WERI-Rb-1 (cell line): ENCODE results near the gene WDFY3.

ENCODE experiments used
- DNase-seq: peaks from one replicate; pipeline ENCODE4 v3.0.0-alpha.2; 2020
- H3K27ac ChIP-seq: fragments of 250-450 bp; sonication (Bioruptor Pico); 2 replicates; pipeline ENCODE4 v1.5.1; 2020; ENCODE audit warnings: mild to moderate bottlenecking, moderate library complexity
- H3K27me3 ChIP-seq: fragments of 250-450 bp; sonication (Bioruptor Pico); 2 replicates; pipeline ENCODE4 v1.5.1; 2021; ENCODE audit warnings: mild to moderate bottlenecking, low read depth, moderate library complexity; ENCODE audit not compliant: insufficient read depth, severe bottlenecking
- H3K36me3 ChIP-seq: fragments of 250-450 bp; sonication (Bioruptor Pico); 2 replicates; pipeline ENCODE4 v1.5.1; 2020; ENCODE audit warnings: mild to moderate bottlenecking, moderate library complexity
- H3K4me3 ChIP-seq: 2 replicates; pipeline ENCODE4 v1.5.1; 2011; ENCODE audit warnings: low read depth, mild to moderate bottlenecking, control low read depth, low read length
- H3K9me3 ChIP-seq: fragments of 250-450 bp; sonication (Bioruptor Pico); 2 replicates; pipeline ENCODE4 v1.5.1; 2021; ENCODE audit warnings: mild to moderate bottlenecking, moderate library complexity; ENCODE audit not compliant: severe bottlenecking
- TF ChIP-seq, protein P1 (sequence below): IDR thresholded peaks from 2 replicates; pipeline ENCODE4 v1.5.1; 2011; ENCODE audit warnings: low read depth, mild to moderate bottlenecking, control low read depth, inconsistent platforms, low read length

WDFY3 gene

GRCh38 chr4:84892950-84893349 lies 73.5 kb downstream of the WDFY3 start:
- DNase-seq = no peak
- no peak overlapping the region for H3K4me3 ChIP-seq
- no peak overlapping the region for H3K27ac ChIP-seq
- no peaks in the 10 kb centered on the region for H3K27me3 ChIP-seq
- H3K9me3 ChIP-seq = no peaks in the 10 kb centered on the region
- TF ChIP-seq, protein P1, sequence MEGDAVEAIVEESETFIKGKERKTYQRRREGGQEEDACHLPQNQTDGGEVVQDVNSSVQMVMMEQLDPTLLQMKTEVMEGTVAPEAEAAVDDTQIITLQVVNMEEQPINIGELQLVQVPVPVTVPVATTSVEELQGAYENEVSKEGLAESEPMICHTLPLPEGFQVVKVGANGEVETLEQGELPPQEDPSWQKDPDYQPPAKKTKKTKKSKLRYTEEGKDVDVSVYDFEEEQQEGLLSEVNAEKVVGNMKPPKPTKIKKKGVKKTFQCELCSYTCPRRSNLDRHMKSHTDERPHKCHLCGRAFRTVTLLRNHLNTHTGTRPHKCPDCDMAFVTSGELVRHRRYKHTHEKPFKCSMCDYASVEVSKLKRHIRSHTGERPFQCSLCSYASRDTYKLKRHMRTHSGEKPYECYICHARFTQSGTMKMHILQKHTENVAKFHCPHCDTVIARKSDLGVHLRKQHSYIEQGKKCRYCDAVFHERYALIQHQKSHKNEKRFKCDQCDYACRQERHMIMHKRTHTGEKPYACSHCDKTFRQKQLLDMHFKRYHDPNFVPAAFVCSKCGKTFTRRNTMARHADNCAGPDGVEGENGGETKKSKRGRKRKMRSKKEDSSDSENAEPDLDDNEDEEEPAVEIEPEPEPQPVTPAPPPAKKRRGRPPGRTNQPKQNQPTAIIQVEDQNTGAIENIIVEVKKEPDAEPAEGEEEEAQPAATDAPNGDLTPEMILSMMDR = no peak
- H3K36me3 ChIP-seq = peaks cover 15% of the 10 kb centered on the region

DNA sequence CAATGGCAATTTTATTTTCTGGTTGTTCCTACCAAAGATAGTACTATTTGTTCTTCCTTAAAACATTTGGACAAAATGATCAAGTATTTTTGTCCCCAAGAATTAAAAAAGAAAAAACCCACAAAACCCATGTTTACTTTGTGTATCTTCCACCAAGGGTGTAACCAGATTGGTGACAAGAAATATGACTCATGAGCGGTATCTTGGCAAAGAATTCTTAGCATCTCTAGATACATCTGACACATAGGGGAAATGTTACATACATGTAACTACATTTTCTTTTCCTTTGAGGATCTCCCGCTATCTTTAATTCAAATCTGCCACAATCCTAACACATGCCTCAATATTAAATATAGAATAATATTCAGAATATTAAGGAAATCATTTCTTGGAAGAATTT lies 78.7 kb downstream of the WDFY3 start:
- Histone ChIP-seq H3K4me3 (no peak overlapping the region), H3K36me3 (peaks cover under 1% of the 10 kb centered on the region; the same call in 1 of the 2 replicates), H3K9me3 (no peaks in the 10 kb centered on the region), H3K27ac (no peak overlapping the region), H3K27me3 (no peaks in the 10 kb centered on the region)
- TF ChIP-seq, protein P1 = no peak
- DNase-seq = no peak

DNA sequence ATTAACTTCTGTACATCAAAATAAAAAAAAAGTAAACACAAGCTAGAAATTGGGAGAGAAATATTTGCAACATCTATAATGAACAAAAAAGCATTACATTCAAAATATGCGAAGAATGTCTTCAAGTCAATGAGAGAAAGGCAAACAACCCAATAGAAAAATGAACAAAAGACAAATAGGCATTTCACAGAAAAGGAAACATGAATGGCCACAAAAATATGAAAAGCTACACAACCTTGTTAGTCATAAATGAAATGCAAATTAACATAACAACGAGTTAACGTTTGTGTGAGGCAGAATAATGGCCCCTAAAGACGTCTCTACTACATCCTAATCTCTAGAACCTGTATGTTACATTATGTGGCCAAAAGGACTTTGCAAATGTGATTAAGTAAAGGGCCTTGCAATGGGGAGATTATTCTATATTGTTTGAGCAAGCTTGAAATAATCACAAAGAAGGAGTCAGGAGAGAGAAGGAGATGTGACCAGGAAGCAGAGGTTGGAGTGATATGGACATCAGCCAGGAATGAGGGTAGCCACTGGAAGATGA lies 86.8 kb downstream of the WDFY3 start:
- H3K4me3 ChIP-seq = no peak overlapping the region
- H3K27me3 ChIP-seq = no peaks in the 10 kb centered on the region
- DNase-seq = no peak
- no peaks in the 10 kb centered on the region for H3K36me3 ChIP-seq
- no peaks in the 10 kb centered on the region for H3K9me3 ChIP-seq
- TF ChIP-seq, protein P1 = no peak
- no peak overlapping the region for H3K27ac ChIP-seq

DNA sequence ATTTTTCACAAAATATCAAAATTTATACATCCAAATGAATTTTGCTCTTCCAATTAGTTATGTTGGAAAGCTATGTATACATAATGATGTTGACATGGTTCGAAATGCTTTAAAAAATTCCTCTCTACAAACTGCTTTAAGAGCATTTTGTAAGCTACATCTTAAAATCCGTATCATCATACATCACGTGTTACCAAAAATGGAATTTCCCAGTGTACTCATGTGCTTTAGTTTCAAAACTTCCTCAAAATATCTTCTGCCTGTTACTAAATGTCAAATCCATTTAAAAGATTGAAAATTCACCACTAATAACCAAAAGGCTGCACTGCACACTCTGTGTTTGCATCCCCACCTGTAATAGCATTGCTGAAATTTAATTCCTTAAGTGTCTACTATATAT lies 87.9 kb downstream of the WDFY3 start:
- Histone ChIP-seq H3K27ac (no peak overlapping the region), H3K9me3 (no peaks in the 10 kb centered on the region), H3K36me3 (no peaks in the 10 kb centered on the region), H3K27me3 (no peaks in the 10 kb centered on the region), H3K4me3 (no peak overlapping the region)
- TF ChIP-seq, protein P1 = no peak
- DNase-seq = no peak

DNA sequence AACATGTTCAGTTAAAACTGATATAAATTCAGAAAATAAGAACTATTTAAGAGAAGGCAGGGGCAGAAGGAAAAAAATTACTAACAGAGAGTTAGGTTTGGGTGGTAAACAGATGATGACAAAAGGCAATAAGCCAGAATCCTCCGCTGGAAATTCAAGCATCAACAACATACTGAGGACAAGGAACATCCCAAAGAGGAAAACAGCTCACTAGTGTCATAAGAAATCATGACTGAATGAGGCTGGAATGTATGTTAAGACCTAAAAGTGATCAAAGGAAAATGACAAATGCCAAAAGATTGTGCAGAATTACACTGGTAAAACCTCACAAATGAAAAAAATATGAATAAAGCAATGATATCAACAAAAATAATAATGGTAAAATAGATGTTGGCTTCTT lies 88.4 kb downstream of the WDFY3 start:
- no peaks in the 10 kb centered on the region for H3K9me3 ChIP-seq
- TF ChIP-seq, protein P1 = no peak
- DNase-seq = no peak

More for the DNA sequence above, 88.4 kb downstream of the WDFY3 start:
- Histone ChIP-seq H3K27me3 (no peaks in the 10 kb centered on the region), H3K36me3 (no peaks in the 10 kb centered on the region), H3K27ac (no peak overlapping the region), H3K4me3 (no peak overlapping the region)
